ENCODE results near the gene RAB38. TPM values are rescaled to one million over a fixed set of nuclear protein-coding genes. Genes with fewer than 3 reads are reported as not detected.

The RAB38 gene
- total RNA-seq, 1 experiment from 2014 or later: 12.7 TPM

DNA sequence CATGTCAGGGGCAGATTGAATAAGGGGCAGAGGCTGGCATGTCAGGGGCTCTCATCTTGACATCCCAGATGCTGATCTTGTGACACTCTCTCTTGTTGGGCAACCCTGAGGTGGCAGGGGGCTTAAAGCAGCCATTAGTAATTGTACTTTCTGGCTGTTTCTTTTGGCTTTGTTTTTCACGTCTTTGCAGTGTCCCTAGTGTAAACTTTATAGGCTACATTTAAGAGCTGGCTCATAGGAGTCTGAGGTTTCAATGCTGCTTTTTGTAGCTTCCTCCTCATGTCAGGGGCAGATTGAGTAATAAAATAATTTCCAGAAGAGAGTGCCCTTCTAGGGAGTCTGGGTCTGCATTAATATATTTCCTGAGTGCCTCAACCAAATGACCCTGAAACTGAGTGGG, 86.1 kb downstream of the RAB38 start:
- no peaks in the 10 kb centered on the region for H4K20me1 ChIP-seq (ENCODE audit: insufficient read depth)
- H3K4me3 ChIP-seq: no peak overlapping the region
- no peak for DNase-seq
- H3K9me2 ChIP-seq (ENCODE audit: insufficient read depth): no peaks in the 10 kb centered on the region
- CTCF ChIA-PET: no interaction called here
- BruUV-seq (replicated peaks): no TSS peak
- intact Hi-C loops (cut with micrococcal nuclease; ENCODE audit: unreplicated experiment): no loop called here
- H3K4me1 ChIP-seq (replicated peaks; ENCODE audit: insufficient read depth): no peaks in the 10 kb centered on the region
- no peaks in the 10 kb centered on the region for H3F3A ChIP-seq (ENCODE audit: insufficient read depth, low read depth)
- H3K79me2 ChIP-seq (ENCODE audit: low read depth): no peaks in the 10 kb centered on the region
- no peak overlapping the region for H3K27ac ChIP-seq
- H3K36me3 ChIP-seq (ENCODE audit: low read depth): no peaks in the 10 kb centered on the region
- POLR2A ChIA-PET (ENCODE audit: unreplicated experiment): no interaction called here
- H3K27me3 ChIP-seq (ENCODE audit: insufficient read depth, low read depth): no peaks in the 10 kb centered on the region
- H3K4me2 ChIP-seq: no peak overlapping the region
- TF ChIP-seq, protein P1, sequence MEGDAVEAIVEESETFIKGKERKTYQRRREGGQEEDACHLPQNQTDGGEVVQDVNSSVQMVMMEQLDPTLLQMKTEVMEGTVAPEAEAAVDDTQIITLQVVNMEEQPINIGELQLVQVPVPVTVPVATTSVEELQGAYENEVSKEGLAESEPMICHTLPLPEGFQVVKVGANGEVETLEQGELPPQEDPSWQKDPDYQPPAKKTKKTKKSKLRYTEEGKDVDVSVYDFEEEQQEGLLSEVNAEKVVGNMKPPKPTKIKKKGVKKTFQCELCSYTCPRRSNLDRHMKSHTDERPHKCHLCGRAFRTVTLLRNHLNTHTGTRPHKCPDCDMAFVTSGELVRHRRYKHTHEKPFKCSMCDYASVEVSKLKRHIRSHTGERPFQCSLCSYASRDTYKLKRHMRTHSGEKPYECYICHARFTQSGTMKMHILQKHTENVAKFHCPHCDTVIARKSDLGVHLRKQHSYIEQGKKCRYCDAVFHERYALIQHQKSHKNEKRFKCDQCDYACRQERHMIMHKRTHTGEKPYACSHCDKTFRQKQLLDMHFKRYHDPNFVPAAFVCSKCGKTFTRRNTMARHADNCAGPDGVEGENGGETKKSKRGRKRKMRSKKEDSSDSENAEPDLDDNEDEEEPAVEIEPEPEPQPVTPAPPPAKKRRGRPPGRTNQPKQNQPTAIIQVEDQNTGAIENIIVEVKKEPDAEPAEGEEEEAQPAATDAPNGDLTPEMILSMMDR (conservative IDR thresholded peaks at IDR 0.05): no peak
- TF ChIP-seq EZH2 (IDR thresholded peaks at IDR 0.05; ENCODE audit: low read depth): no peak
- H3K9me3 ChIP-seq (ENCODE audit: insufficient read depth, low read depth): no peaks in the 10 kb centered on the region
- no peak overlapping the region for H2AFZ ChIP-seq

DNA sequence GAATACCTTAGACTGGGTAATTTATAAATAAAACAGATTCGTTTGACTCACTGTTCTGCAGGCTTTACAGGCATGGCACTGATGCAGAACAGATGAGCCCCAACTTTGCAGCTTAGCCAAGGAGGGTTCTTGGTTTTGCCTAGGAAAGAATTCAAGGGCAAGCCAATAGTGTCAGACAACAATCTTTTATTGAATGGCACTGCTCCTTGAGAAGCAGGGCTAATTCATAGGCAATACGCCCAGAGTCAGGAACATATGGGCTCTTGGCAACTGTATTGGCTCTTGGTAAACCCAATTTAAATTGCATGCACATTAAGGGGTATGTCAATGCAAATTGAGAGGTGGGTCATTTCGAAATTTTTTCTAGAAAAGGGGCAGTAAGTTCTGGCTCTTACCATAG, 87.9 kb downstream of the RAB38 start:
- no peak overlapping the region for H3K4me3 ChIP-seq
- no peaks in the 10 kb centered on the region for H3K79me2 ChIP-seq (ENCODE audit: low read depth)
- H2AFZ ChIP-seq: no peak overlapping the region
- no peaks in the 10 kb centered on the region for H3K27me3 ChIP-seq (ENCODE audit: insufficient read depth, low read depth)
- ChIA-PET POLR2A (ENCODE audit: unreplicated experiment) (no interaction called here), CTCF (no interaction called here)
- intact Hi-C loops (cut with micrococcal nuclease; ENCODE audit: unreplicated experiment): no loop called here
- TF ChIP-seq EZH2 (IDR thresholded peaks at IDR 0.05; ENCODE audit: low read depth): no peak
- TF ChIP-seq, protein P1 (conservative IDR thresholded peaks at IDR 0.05): no peak
- H3K9me2 ChIP-seq (ENCODE audit: insufficient read depth): no peaks in the 10 kb centered on the region
- no TSS peak for BruUV-seq (replicated peaks)
- no peaks in the 10 kb centered on the region for H3K36me3 ChIP-seq (ENCODE audit: low read depth)
- no peaks in the 10 kb centered on the region for H3K4me1 ChIP-seq (replicated peaks; ENCODE audit: insufficient read depth)
- H3F3A ChIP-seq (ENCODE audit: insufficient read depth, low read depth): no peaks in the 10 kb centered on the region
- no peaks in the 10 kb centered on the region for H4K20me1 ChIP-seq (ENCODE audit: insufficient read depth)
- no peak for DNase-seq
- no peaks in the 10 kb centered on the region for H3K9me3 ChIP-seq (ENCODE audit: insufficient read depth, low read depth)
- H3K27ac ChIP-seq: no peak overlapping the region
- no peak overlapping the region for H3K4me2 ChIP-seq

DNA sequence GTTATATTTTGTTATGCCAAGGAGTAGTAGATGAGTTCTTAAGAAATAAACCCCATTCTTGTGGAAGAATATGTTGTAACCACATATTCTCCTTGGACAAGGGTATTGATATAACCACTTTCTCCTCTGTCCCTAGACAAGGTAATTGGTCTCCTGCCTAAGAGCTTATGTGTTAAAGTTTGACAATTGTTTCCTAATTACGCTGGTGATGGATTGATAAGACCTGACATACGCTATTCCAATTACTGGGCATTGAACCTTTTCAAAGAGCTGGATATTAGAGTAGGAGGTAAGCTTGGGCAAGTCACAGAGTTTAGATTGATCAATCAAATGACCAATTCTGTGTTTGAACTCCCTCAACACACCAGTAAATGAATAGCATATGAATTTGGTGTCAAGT, 88.9 kb downstream of the RAB38 start:
- Histone ChIP-seq H3K4me1 (replicated peaks; ENCODE audit: insufficient read depth) (no peaks in the 10 kb centered on the region), H3K79me2 (ENCODE audit: low read depth) (no peaks in the 10 kb centered on the region), H3K9me3 (ENCODE audit: insufficient read depth, low read depth) (no peaks in the 10 kb centered on the region), H3K27ac (no peak overlapping the region), H4K20me1 (ENCODE audit: insufficient read depth) (no peaks in the 10 kb centered on the region), H2AFZ (no peak overlapping the region), H3F3A (ENCODE audit: insufficient read depth, low read depth) (no peaks in the 10 kb centered on the region), H3K4me3 (no peak overlapping the region), H3K27me3 (ENCODE audit: insufficient read depth, low read depth) (no peaks in the 10 kb centered on the region), H3K4me2 (no peak overlapping the region), H3K9me2 (ENCODE audit: insufficient read depth) (no peaks in the 10 kb centered on the region), H3K36me3 (ENCODE audit: low read depth) (no peaks in the 10 kb centered on the region)
- no TSS peak for BruUV-seq (replicated peaks)
- ChIA-PET POLR2A (ENCODE audit: unreplicated experiment) (interaction anchor here (0.6 kb wide), 1 partner anchor 18 kb away, joined by 3 read pairs; no protein-coding TSS in a partner anchor), CTCF (no interaction called here)
- DNase-seq: no peak
- intact Hi-C loops (cut with micrococcal nuclease; ENCODE audit: unreplicated experiment): no loop called here
- TF ChIP-seq EZH2 (IDR thresholded peaks at IDR 0.05; ENCODE audit: low read depth): no peak
- TF ChIP-seq, protein P1 (conservative IDR thresholded peaks at IDR 0.05): no peak
